ENCODE measurements around the gene HSFX4.
"Not testable (repeated sequence)": the region's sequence is repeated elsewhere in the genome, so short reads cannot be mapped to it uniquely, and the experiment has no call there.

GRCh38 chrX:149933547-149933946 is 4.2 kb downstream of the HSFX4 start:
- not testable (repeated sequence) for TF ChIP-seq ESRRA (CRISPR knock-in tag; IDR thresholded peaks at IDR 0.05; ENCODE audit: borderline replicate concordance); USF2 (CRISPR knock-in tag; IDR thresholded peaks at IDR 0.05); ZNF396 (CRISPR knock-in tag; IDR thresholded peaks at IDR 0.05; ENCODE audit: borderline replicate concordance); CTCF (IDR thresholded peaks at IDR 0.05); ZNF219 (CRISPR knock-in tag; IDR thresholded peaks at IDR 0.05; ENCODE audit: borderline replicate concordance)
